RPMI7951 (cell line): Measurements from ENCODE around the gene CLTCL1. TPM values are rescaled to one million over a fixed set of nuclear protein-coding genes. Genes with fewer than 3 reads are reported as not detected.
"Not testable (repeated sequence)": the region's sequence is repeated elsewhere in the genome, so short reads cannot be mapped to it uniquely, and the experiment has no call there.

ENCODE experiments used
- DNase-seq: peaks from one replicate; pipeline ENCODE4 v3.0.0-alpha.2; 2012; ENCODE audit warnings: low read depth
- total RNA-seq: library from RNA; depleted of rRNA; stranded (reverse); fragments of >200 nt; shearing (Covaris generic); gene quantifications from 2 replicates; pipeline ENCODE4 v1.2.3, GENCODE V29; 2014

CLTCL1 gene
- total RNA-seq, 1 experiment from 2014 or later = 3.1 TPM

DNA sequence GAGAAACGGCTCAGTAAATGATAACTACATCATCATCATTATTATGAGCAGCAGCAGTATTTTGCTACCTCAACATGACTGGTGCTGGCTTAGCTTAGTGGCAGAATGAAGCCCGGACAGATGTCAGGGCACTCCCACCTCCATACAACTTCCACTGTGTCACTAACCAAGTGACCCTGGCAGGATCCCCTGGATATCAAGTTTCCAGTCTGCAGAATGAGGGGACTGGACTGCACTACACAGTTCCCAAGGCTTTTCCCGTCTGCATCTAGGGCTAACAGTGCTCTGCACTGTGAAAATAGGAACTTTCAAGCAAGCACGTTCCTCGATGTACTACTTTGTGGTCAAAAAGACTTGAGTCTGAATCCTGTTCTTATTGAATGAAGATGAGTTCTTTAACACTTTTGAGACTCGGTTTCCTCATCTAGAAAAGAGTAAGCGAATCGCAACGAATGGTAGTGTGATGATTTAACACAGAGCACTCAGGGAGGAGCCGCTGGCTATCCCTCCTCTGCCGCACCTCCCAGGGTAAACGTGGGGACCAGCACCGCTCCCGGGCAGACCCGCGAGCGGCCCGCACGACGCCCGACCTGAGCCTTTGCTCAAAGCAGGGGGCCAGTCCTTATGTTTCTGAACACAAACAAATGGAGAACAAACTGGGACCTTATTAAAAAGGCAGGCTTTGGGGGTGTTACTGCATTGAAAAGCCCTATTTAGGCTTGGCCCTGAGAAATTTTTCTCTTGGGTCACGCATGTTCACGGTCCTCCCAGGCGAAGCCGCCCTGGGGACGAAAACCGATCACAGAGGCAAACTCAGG, 910 bp downstream of the CLTCL1 start:
- DNase-seq = peak; percentile 19

DNA sequence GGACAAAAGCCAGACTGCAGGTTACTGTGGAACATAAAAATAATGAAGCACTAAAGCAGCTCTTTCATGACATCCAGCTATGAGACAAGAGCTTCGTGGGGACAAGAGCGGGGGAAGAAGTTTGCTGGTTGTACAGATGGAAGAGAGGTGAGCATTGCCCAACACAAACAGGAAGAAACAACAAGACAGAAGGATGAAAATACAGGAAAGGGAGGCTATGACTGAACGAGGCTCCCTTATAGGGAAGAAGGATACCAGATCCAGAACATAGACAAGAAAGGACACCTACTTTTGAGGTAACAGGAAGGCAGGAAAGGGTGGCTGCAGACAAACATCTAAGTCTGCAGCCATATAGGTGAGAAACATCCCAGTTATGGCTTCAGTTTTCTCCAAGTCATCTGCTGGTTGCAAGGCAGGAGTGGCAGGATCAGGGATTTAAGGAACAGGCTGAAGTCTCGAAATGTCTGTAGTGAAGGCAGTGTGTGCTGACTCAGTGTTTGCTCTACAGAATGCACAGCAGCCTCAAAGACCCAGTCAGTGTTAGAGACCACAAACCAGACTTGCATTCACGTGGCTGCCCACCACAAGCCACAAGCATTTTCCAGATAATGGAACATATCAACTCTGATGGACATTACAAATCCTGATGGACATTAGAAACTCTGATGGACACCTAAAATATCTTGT, 1.9 kb downstream of the CLTCL1 start:
- DNase-seq = peak; percentile 76

DNA sequence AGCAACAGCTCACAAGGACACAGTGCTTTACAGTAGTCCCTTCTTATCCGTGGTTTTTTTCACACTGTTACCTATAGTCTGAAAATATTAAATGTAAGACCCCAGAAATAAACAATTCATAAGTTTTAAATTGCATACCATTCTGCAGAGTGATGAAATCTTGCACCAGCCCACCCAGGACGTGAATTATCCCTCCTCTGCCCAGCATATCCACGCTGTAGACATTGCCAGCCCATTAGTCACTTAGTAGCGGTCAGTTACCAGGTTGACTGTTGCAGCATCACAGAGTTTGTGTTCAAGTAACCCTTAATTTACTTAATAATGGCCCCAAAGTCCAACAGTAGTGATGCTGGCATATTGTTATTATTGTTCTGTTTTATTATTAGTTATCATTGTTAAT, 3.6 kb downstream of the CLTCL1 start:
- DNase-seq = peak; percentile 72

DNA sequence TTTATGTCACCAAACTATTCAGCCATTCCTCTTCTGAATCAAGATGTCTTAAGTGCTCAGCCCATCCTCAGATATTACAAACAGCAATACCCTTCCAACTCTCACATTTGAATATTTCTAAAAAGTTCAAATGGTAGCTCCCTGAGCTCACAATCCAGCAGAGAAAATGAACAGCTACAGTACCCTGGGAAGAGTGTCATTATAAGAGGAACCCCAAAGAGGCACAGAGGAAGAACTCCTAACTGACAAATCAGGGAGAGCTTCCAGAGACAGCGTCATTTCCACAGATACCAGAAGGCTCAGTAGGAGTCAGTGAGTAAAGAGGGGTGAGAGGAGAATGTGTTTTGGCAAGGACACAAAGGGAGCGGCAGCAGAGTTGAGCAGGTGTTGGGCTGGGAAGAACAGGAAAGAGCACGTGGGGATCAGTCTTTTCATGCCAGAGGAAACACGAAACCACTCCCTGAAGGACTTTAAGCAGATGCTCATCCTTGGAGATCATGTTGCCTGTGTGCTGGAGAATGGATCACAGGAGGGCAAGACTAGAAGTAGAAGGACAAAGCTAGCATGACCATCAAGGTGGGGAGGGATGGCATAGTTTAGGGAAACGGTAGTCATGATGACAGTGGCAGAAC, 4.3 kb downstream of the CLTCL1 start:
- DNase-seq = peak; percentile 35

DNA sequence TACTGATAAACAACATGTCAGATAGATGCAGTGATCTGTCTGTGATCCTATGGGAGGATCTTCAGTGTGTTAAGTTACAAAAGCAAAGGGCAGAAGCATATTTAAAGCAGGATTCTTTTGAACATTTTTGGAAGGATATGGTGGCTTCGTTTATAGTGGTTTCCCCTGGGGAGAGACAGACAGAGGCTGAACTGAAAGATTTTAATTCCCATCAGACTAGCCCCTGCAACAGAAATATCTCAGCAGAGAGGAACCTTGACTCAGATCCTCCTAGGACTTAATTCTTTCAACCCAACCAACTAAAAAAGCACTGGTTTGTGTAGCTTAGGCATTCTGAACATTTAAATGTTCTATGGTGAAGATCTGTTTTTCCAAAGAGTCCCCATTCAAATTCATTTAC, 5.7 kb downstream of the CLTCL1 start:
- DNase-seq = no peak

DNA sequence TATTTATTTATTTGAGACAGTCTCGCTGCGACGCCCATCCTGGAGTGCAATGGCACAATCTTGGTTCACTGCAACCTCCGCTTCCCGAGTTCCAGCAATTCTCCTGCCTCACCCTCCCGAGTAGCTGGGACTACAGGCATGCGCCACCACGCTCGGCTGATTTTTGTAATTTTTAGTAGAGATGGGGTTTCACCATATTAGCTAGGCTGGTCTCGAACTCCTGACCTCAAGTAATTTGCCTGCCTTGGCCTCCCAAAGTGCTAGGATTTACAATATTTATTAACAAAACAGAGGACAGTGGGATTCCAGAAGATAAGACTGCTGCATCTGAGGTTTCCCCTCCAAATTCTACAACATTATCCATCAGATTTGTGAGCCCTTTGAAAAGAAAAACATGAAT, 12.4 kb downstream of the CLTCL1 start:
- not testable (repeated sequence) for DNase-seq

DNA sequence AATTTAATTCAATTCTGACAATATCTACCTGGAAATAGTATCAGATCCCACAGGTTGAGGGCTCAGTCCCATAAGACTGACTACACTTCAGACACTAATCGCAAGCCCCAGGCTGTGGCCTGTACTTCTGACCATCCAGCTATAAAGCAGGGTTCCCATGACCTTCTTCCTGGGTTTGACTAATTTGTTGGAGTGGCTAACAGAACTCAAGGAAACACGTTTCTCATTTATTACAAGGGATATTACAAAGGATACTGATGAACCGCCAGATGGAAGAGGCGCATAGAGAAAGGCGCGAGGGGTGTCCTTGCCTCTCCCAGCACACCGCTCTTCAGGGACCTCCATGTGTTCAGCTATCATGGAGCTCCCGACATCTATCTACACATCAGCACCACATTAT, 13.7 kb downstream of the CLTCL1 start:
- DNase-seq = no peak

DNA sequence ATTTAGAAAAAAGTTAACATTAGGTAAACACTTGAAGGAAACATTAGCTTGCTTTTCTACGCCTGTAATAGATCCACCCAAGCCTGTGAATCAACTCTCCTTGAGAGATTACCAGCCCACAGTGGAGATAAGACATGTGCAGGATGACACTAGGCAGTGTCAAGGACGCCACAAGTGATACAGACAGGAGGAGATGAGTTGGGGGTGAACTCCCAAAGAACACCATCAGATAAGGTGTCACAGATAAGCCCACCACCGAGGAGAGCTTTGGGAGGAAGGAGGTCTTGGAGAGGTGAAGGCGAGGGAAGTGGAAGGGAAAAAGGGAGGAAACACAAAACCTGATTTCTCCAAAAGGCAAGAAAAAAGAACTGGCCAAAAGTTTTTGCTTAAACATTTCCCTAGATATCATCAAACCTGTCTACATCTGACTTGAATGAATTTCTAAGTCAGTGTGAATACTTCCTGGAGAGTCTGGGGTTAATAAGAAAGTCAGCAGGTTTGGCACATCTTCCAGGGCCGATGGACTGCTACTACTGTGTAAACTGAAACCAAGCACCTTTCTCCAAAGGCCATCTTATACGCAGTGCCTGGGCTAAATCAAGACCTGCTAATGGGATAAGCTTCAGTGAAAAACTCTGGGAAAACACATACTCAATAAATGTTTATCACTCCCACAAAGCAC, 15.5 kb downstream of the CLTCL1 start:
- no peak for DNase-seq

DNA sequence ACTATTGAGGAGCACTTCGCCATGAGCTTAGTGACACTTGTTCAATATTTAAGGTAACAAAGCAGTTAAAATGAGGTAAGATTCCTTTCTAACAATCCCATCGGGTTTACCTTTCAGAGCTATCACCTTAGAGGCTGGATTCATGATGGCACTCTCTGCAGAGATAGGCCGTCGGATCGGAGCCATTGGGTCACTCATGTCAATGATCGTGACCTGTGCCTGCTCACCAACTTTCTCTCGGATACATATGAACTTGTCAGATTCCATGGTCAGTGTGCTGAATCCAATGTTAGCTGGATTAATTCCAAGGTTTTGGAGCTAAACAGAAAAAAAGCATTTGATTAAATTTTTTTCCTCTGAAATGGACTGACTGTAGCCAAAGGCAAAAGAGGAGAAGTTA, 16.0 kb downstream of the CLTCL1 start:
- no peak for DNase-seq

DNA sequence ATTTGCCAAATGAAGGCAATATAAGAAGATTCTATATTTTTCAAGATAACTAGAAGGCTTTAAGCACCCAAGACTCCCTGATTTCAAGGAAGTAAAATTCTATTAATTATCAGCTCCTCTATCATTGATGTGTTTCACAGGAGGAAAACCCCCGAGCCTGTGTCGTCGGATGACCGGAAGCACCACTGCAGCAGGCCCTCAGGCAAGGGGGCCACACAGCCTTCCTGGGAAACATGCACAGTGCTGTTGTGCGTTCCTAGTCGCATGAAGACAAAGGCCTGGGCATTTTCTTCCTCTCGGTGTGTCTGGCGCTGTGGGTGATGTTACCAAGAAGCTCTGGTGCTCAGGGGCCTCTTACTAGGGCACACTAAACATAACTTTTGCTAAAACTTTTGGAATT, 16.4 kb downstream of the CLTCL1 start:
- no peak for DNase-seq

DNA sequence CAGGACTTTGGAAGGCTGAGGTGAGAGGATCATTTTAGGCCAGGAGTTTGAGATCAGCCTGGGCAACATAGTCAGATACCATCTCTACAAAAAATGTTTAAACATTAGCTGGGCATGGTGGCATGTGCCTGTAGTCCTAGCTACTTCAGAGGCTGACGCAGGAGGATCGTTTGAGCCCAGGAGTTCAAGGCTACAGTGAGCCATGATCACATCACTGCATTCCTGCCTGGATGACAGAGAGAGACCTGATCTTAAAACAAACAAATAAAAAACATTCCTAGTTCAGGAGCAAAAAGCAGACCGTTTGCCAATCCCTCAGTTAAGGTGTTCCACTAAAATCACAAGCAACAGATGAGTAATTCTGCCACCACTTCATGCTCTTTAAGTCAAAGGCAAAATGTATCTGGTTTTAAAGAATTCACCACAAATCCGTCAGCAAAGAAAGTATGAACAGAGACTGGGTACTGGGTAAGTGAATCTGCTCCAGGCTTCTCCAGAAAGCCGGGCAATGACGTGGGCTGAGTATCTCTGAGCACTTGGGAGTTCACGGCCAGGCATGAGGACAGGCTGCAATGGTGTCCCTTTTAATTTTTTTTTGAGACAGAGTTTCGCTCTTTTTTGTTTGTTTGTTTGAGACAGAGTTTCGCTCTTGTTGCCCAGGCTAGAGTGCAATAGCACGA, 19.5 kb downstream of the CLTCL1 start:
- no peak for DNase-seq

DNA sequence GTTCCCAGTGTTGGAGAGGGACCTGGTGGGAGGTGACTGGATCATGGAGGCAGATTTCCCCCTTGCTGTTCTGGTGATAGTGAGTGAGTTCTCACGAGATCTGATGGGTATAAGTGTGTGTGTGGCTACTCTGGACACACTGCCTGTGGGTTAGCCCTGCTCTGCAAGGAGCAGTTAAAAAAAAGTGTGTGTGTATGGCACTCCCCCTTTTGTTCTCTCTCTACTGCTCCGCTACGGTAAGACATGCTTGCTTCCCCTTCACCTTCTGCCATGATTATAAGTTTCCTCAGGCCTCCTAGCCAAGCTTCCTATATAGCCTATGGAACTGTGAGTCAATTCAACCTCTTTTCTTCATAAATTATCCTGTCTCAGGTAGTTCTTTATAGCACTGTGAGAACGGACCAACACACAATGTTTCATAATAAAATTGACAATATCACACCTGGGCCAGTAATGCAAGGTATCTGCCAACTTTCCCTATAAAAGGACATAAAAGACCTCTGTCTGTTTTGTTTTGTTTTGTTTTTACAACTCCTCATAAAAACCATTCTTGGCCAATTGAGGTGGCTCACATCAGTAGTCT, 20.2 kb downstream of the CLTCL1 start:
- DNase-seq = no peak

DNA sequence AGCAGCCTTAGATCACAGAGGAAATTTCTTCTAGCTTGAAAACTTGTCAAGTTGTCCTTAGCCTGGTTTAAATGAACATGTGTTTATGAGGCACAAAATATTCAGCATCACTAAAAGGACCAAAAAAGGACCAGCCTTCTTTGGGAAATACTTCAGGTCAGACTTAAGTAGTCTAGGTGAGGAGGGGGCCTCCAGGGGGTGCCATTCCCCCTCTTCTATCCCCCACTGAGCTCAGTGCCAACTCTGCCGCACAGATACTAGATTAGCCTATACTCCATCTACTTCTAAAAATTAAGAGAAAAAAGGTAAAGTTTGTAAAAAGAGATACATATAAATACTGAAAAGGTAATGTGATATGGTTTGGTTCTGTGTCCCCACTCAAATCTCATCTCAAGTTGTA, 20.6 kb downstream of the CLTCL1 start:
- DNase-seq = no peak

DNA sequence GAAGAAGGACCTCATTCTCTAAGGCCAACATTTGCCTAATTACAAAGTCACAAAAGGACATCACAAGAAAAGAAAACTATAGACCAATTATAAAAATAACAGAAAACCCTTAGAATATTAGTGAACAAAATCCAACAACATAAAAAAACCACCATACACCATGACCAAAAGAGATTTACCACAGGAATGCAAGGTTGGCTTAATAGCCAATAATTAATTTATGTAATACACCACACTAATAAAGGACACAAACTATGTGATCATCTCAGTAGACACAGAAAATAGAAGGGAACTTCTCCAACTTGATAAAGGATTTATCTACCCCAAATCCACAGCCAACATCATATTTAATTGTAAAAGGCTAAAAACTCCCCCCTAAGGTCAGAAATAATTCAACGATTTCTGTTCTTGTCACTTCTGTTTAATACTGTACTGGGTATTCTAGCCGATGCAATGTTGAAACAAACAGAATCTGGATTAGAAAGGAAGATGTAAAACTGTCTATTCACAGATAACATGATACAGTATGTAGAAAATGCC, 24.9 kb downstream of the CLTCL1 start:
- DNase-seq = no peak

DNA sequence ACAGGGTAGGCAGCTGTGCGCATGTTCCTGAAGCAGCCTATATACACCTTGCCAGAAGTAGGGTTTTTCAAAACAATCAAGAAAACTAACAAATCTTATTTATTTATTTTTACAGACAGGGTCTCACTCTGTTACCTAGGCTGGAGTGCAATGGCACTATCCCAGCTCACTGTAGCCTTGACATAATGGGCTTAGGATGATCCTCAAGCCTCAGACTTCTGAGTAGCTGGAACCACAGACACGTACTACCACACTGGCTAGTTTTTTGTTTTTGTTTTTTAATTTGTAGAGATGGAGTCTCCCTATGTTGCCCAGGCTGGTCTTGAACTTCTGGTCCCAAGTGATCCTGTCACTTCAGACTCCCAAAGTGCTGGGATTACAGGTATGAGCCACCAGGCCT, 25.7 kb downstream of the CLTCL1 start:
- no peak for DNase-seq

DNA sequence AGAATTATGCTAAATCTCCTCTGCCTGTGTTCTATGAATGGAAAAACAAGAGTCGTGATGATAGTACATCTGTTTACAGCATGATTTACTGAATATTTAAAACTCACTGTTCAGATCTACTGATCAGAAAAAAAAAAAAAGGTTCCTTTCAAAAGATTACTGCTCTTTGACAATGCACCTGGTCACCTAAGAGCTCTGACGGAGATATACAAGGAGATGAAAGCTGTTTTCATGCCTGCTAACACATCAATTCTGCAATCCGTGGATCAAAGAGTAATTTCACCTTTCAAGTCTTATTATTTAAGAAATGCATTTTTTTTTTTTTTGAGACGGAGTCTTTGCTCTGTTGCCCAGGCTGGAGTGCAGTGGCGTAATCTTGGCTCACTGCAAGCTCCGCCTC, 30.7 kb downstream of the CLTCL1 start:
- no peak for DNase-seq

DNA sequence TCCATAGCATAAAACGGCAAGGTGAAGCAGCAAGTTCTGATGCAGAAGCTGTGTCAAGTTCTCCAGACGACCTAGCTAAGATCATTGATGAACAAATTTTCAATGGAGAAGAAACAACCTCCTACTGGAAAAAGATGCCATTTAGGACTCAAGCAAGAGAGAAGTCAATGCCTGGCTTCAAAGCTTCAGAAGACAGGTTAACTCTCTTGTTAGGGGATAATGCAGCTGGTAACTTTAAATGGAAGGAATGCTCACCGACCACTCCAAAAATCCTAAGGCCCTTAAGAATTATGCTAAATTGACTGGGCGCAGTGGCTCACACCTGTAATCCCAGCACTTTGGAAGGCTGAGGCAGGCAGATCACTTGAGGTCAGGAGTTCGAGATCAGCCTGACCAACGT, 31.3 kb downstream of the CLTCL1 start:
- DNase-seq = no peak

DNA sequence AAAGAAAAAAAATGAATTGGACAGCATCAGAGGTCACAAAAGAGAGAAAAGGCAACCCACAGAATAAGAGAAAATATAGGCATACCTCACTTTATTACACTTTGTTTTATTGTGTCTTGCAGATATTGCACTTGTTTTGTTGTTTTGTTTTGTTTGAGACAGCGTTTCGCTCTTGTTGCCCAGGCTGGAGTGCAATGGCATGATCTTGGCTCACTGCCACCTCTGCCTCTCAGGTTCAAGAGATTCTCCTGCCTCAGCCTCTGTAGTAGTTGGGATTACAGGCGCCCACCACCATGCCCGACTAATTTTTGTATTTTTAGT, 32.6 kb downstream of the CLTCL1 start:
- not testable (repeated sequence) for DNase-seq

DNA sequence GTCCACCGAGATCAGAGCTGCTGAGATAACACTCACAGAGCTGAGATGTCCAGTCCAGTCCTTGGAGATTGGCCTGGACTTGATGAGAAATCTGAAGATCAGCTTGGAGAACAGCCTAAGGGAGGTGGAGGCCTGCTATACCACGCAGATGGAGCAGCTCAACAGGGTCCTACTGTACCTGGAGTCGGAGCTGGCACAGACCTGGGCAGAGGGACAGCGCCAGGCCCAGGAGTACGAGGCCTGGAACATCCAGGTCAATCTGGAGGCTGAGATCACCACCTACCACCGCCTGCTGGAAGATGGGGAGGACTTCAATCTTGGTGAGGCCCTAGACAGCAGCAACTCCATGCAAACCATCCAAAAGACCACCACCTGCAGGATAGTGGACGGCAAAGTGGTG, 33.1 kb downstream of the CLTCL1 start:
- DNase-seq = no peak

DNA sequence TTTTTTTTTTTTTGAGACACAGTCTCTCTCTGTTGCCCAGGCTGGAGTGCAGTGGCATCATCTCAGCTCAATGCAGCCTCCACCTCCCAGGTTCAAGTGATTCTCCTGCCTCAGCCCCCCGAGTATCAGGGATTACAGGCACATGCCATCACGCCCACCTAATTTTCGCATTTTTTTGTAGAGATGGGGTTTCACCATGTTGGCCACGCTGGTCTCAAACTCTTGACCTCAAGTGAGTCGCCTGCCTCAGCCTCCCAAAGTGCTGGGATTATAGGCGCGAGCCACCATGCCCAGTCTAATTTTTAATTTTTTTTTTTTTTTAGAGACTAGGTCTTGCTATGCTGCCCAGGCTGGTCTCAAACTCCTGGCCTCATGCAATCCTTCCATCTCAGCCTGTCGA, 35.2 kb downstream of the CLTCL1 start:
- DNase-seq = not testable (repeated sequence)

DNA sequence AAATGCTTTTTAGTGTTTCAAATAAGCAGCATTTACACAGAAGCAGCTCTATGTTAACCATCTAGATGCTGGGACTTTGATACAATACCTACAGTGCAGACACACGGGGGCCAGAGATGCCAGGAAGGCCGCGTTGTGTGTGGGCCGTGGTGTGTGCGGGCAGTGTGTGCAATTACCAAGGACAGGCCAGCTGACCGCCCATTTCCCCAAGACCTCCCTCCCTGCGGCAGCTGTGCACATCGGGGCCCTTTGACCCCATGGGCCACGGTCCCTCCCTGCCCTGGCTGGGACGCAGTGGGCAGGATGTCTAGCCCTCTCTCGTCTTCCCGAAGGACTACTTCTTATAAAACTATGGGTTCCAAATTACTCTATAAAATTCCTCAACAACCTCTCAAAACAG, 38.4 kb downstream of the CLTCL1 start:
- DNase-seq = no peak
